Ureter (tissue), 1 donor: Measurements from ENCODE around the gene LRRC8C. TPM values are rescaled to one million over a fixed set of nuclear protein-coding genes. Genes with fewer than 3 reads are reported as not detected.

Experiments used
- DNase-seq: peaks from one replicate; pipeline ENCODE4 v3.0.0-alpha.2; 2020; ENCODE audit warnings: low spot score
- total RNA-seq: library from RNA; stranded (reverse); gene quantifications from one replicate; pipeline ENCODE4 v1.2.4, GENCODE V29; 2023
- donor health status: DM: yes; HTN: yes; CAD: no.

Gene LRRC8C
- total RNA-seq, 1 donor from 2014 or later: 10.1 TPM

- DNase-seq: no peak
These were observed 1.1 kb downstream of the LRRC8C start for GRCh38 chr1:89633800-89634625.

- no peak for DNase-seq
These were observed 3.2 kb downstream of the LRRC8C start for GRCh38 chr1:89635825-89636815.

GRCh38 chr1:89637496-89637895 is 4.6 kb downstream of the LRRC8C start:
- DNase-seq: no peak

- DNase-seq: no peak
These were observed 7.5 kb downstream of the LRRC8C start for GRCh38 chr1:89640440-89640839.

- no peak for DNase-seq
These were observed 8.9 kb downstream of the LRRC8C start for GRCh38 chr1:89641781-89642180.

- no peak for DNase-seq
These were observed 10.7 kb downstream of the LRRC8C start for GRCh38 chr1:89643577-89643976.

- no peak for DNase-seq
These were observed 11.3 kb downstream of the LRRC8C start for GRCh38 chr1:89644119-89644814.

GRCh38 chr1:89646259-89646658 is 13.3 kb downstream of the LRRC8C start:
- no peak for DNase-seq

GRCh38 chr1:89649783-89650182 is 16.9 kb downstream of the LRRC8C start:
- DNase-seq: no peak

- no peak for DNase-seq
These were observed 19.5 kb downstream of the LRRC8C start for GRCh38 chr1:89652373-89652772.

- DNase-seq: no peak
These were observed 25.0 kb downstream of the LRRC8C start for GRCh38 chr1:89657886-89658285.

GRCh38 chr1:89659322-89660081 is 26.6 kb downstream of the LRRC8C start:
- no peak for DNase-seq

- DNase-seq: no peak
These were observed 27.5 kb downstream of the LRRC8C start for GRCh38 chr1:89660224-89661061.

GRCh38 chr1:89665941-89666340 is 33.0 kb downstream of the LRRC8C start:
- no peak for DNase-seq

- no peak for DNase-seq
These were observed 33.7 kb downstream of the LRRC8C start for GRCh38 chr1:89666640-89667039.

- DNase-seq: no peak
These were observed 34.8 kb downstream of the LRRC8C start for GRCh38 chr1:89667691-89668090.

- DNase-seq: no peak
These were observed 36.0 kb downstream of the LRRC8C start for GRCh38 chr1:89668961-89669360.

- DNase-seq: no peak
These were observed 36.5 kb downstream of the LRRC8C start for GRCh38 chr1:89669441-89669840.

- no peak for DNase-seq
These were observed 37.2 kb downstream of the LRRC8C start for GRCh38 chr1:89670163-89670562.

GRCh38 chr1:89670711-89671110 is 37.8 kb downstream of the LRRC8C start:
- DNase-seq: no peak
